B cell (primary cell): Measurements from ENCODE around the gene RAPGEF6. TPM values are rescaled to one million over a fixed set of nuclear protein-coding genes. Genes with fewer than 3 reads are reported as not detected.

Experiments used
- ATAC-seq: fragments of 200-7000 bp; cut with Tn5 transposase; one replicate; pipeline ENCODE4 v1.10.0; 2021; ENCODE audit warnings: low read depth, mild to moderate bottlenecking, moderate number of reproducible peaks, moderate library complexity
- CTCF ChIA-PET: fragments of 350-600 bp; sonication (Branson Sonifier 250); formaldehyde crosslinking; loops from one replicate; lab custom pipeline; 2021; ENCODE audit warnings: antibody characterized with exemption, inconsistent platforms; lab: Charles Lee
- POLR2A ChIA-PET: fragments of 350-600 bp; sonication (Branson Sonifier 250); formaldehyde crosslinking; loops from one replicate; lab custom pipeline; 2021; ENCODE audit warnings: antibody characterized with exemption; lab: Charles Lee
- DNase-seq: peaks from one replicate; pipeline ENCODE4 v3.0.0; 2013
- H2AFZ ChIP-seq: 2 replicates; pipeline ENCODE4 v1.6.1; 2012; ENCODE audit warnings: mild to moderate bottlenecking, low read depth, low read length; ENCODE audit not compliant: insufficient read depth, poor library complexity, severe bottlenecking
- H3K27ac ChIP-seq, 2 donors: 1 replicate in 1 of 2; 2 replicates in 1 of 2; pipeline ENCODE4 v1.5.1; 2012 to 2013; ENCODE audit warnings: low read length in 2 of 2, mild to moderate bottlenecking in 2 of 2, moderate library complexity in 1 of 2
- H3K27me3 ChIP-seq, 4 experiments: fragments of 200-600 bp in 1 of 4; sonication (generic) in 1 of 4; replicated peaks in 1 of 4; 1 replicate in 2 of 4; 2 replicates in 2 of 4; pipeline versions ENCODE4 v1.6.1 to v1.7.0; 2013 to 2016; ENCODE audit warnings: low read length in 3 of 4, mild to moderate bottlenecking in 2 of 4, mixed read lengths in 1 of 4, moderate library complexity in 1 of 4; ENCODE audit not compliant: insufficient read depth in 4 of 4, control insufficient read depth in 3 of 4; ENCODE audit errors: control extremely low read depth in 1 of 4
- H3K36me3 ChIP-seq, 2 experiments: replicated peaks in 1 of 2; 1 replicate in 1 of 2; 2 replicates in 1 of 2; pipeline versions ENCODE4 v1.6.1 to v1.7.1; 2013; ENCODE audit warnings: low read length in 1 of 2; ENCODE audit not compliant: insufficient read depth in 2 of 2, control insufficient read depth in 1 of 2; ENCODE audit errors: control extremely low read depth in 1 of 2, extremely low read depth in 1 of 2
- H3K4me1 ChIP-seq, 2 donors: fragments of 200-600 bp in 1 of 2; sonication (generic) in 1 of 2; 1 replicate in 1 of 2; 2 replicates in 1 of 2; pipeline versions ENCODE4 v1.5.1 to v1.6.1; 2013 to 2017; ENCODE audit warnings: low read length in 2 of 2; ENCODE audit not compliant: control insufficient read depth in 2 of 2, insufficient read depth in 2 of 2
- H3K4me2 ChIP-seq: replicated peaks from 2 replicates; pipeline ENCODE3; 2012; ENCODE audit warnings: mild to moderate bottlenecking, low read depth, low read length; ENCODE audit not compliant: poor library complexity, severe bottlenecking
- H3K4me3 ChIP-seq, 5 experiments: fragments of 200-600 bp in 1 of 5; sonication (generic) in 1 of 5; 1 replicate in 3 of 5; 2 replicates in 2 of 5; pipeline versions ENCODE4 v1.5.1 to v1.7.0; 2011 to 2016; ENCODE audit warnings: low read length in 4 of 5, mild to moderate bottlenecking in 4 of 5, low read depth in 2 of 5, control low read depth in 1 of 5, moderate library complexity in 1 of 5; ENCODE audit not compliant: insufficient read depth in 1 of 5; ENCODE audit errors: control extremely low read depth in 1 of 5, extremely low read depth in 1 of 5
- H3K79me2 ChIP-seq: fragments of 200-600 bp; sonication (generic); one replicate; pipeline ENCODE4 v1.6.0; 2016; ENCODE audit warnings: low read length; ENCODE audit not compliant: control insufficient read depth, insufficient read depth
- H3K9ac ChIP-seq: fragments of 200-600 bp; sonication (generic); 2 replicates; pipeline ENCODE4 v1.6.1; 2017; ENCODE audit warnings: mild to moderate bottlenecking, low read length, moderate library complexity
- H3K9me3 ChIP-seq, 3 donors: one replicate each; pipeline versions ENCODE4 v1.6.1 to v1.7.1; 2013; ENCODE audit warnings: low read length in 2 of 3; ENCODE audit not compliant: control insufficient read depth in 2 of 3, insufficient read depth in 1 of 3; ENCODE audit errors: control extremely low read depth in 1 of 3
- H4K20me1 ChIP-seq: 2 replicates; pipeline ENCODE4 v1.6.0; 2012; ENCODE audit warnings: mild to moderate bottlenecking, low read length; ENCODE audit not compliant: insufficient read depth, control insufficient read depth, poor library complexity, severe bottlenecking
- H3K27ac Mint-ChIP-seq: one replicate; pipeline ENCODE4 v1.8.0; 2021; ENCODE audit warnings: mixed read lengths
- H3K27me3 Mint-ChIP-seq: one replicate; pipeline ENCODE4 v1.8.0; 2021; ENCODE audit warnings: mixed read lengths
- H3K4me1 Mint-ChIP-seq: one replicate; pipeline ENCODE4 v1.8.0; 2021; ENCODE audit warnings: mixed read lengths
- H3K4me3 Mint-ChIP-seq: one replicate; pipeline ENCODE4 v1.8.0; 2021; ENCODE audit warnings: mixed read lengths
- H3K9me3 Mint-ChIP-seq: one replicate; pipeline ENCODE4 v1.8.0; 2022; ENCODE audit warnings: mixed read lengths; ENCODE audit not compliant: insufficient read depth
- CTCF ChIP-seq: fragments of 200-600 bp; IDR thresholded peaks from one replicate; pipeline ENCODE4 v1.8.0; 2022; ENCODE audit warnings: antibody characterized with exemption, mild to moderate bottlenecking
- EZH2 ChIP-seq: IDR thresholded peaks from 2 replicates; pipeline ENCODE4 v1.6.1; 2012; ENCODE audit warnings: borderline replicate concordance, low read depth, mild to moderate bottlenecking, moderate library complexity, low read length; ENCODE audit not compliant: insufficient read depth, poor library complexity, severe bottlenecking
- WGBS: methylation state at CpG from one replicate; pipeline ENCODE4 v1.1.5; 2013; ENCODE audit warnings: missing lambda C conversion rate; ENCODE audit not compliant: insufficient coverage; 5-methylcytosine and 5-hydroxymethylcytosine counted together
- intact Hi-C: fragments of 100-400 bp; cut with micrococcal nuclease; formaldehyde crosslinking; loops from one replicate; pipeline ENCODE4 v1.10.0; 2022
- polyA plus RNA-seq: library from polyadenylated mRNA; depleted of rRNA; stranded (reverse); fragments of >200 nt; gene quantifications from 2 replicates; pipeline ENCODE4 v1.2.3, GENCODE V29; 2012
- total RNA-seq, 2 donors: library from RNA; stranded (reverse); fragments of 120-200 nt in 1 of 2; gene quantifications; 1 replicate in 1 of 2; 2 replicates in 1 of 2; pipeline versions ENCODE4 v1.2.3 to v1.2.4, GENCODE V29; 2013 to 2022

Gene RAPGEF6
- total and polyA plus RNA-seq, 2 donors (not counting 1 experiment from before 2014, with no cell fraction given): 9.8 to 56.2 TPM

- peaks cover 0 to 20% (median 4%) of the 10 kb centered on the region in 3 donors for H3K9me3 ChIP-seq
- no peaks in the 10 kb centered on the region for H4K20me1 ChIP-seq
- intact Hi-C loops: no loop called here
- H2AFZ ChIP-seq: no peak overlapping the region
- no peak overlapping the region for H3K27ac Mint-ChIP-seq
- DNase-seq (no peak), ATAC-seq (no peak)
- ChIA-PET POLR2A (no interaction called here), CTCF (no interaction called here)
- no peaks in the 10 kb centered on the region for H3K27me3 ChIP-seq
- no peaks in the 10 kb centered on the region for H3K4me1 ChIP-seq
- no peak overlapping the region for H3K4me2 ChIP-seq
- no peaks in the 10 kb centered on the region for H3K79me2 ChIP-seq
- peaks cover 12% of the 10 kb centered on the region for H3K9me3 Mint-ChIP-seq
- no peaks in the 10 kb centered on the region for H3K27me3 Mint-ChIP-seq
- no peaks in the 10 kb centered on the region for H3K4me1 Mint-ChIP-seq
- H3K9ac ChIP-seq: no peak overlapping the region
- no peak overlapping the region for H3K4me3 ChIP-seq
- no peak overlapping the region for H3K4me3 Mint-ChIP-seq
- peaks cover 12 to 45% of the 10 kb centered on the region in 2 experiments for H3K36me3 ChIP-seq
- no peak overlapping the region for H3K27ac ChIP-seq
- no CpG with 5 or more reads among the region's 1 CpG for WGBS
- TF ChIP-seq CTCF (no peak), EZH2 (no peak)
Measured at GRCh38 chr5:131664929-131665328, 29.9 kb upstream of the RAPGEF6 start.

- H3K4me3 Mint-ChIP-seq: no peak overlapping the region
- no peak for TF ChIP-seq CTCF
- TF ChIP-seq EZH2: no peak
Measured at GRCh38 chr5:131661933-131662332, 26.9 kb upstream of the RAPGEF6 start.

More at GRCh38 chr5:131661933-131662332, 26.9 kb upstream of the RAPGEF6 start:
- no peaks in the 10 kb centered on the region for H4K20me1 ChIP-seq
- ChIA-PET POLR2A (no interaction called here), CTCF (no interaction called here)
- H3K27me3 ChIP-seq: no peaks in the 10 kb centered on the region
- Mint-ChIP-seq H3K9me3 (peaks cover 14% of the 10 kb centered on the region), H3K27me3 (no peaks in the 10 kb centered on the region), H3K4me1 (no peaks in the 10 kb centered on the region), H3K27ac (no peak overlapping the region)
- no peak overlapping the region for H3K9ac ChIP-seq
- no peak overlapping the region for H3K27ac ChIP-seq
- H3K9me3 ChIP-seq: peaks cover 0 to 31% (median 4%) of the 10 kb centered on the region in 3 donors
- H3K4me1 ChIP-seq: no peaks in the 10 kb centered on the region
- no peaks in the 10 kb centered on the region for H3K79me2 ChIP-seq
- H3K36me3 ChIP-seq: peaks cover 13 to 43% of the 10 kb centered on the region in 2 experiments
- H3K4me3 ChIP-seq: no peak overlapping the region
- ATAC-seq (no peak), DNase-seq (no peak)
- WGBS: no CpG with 5 or more reads among the region's 1 CpG
- no peak overlapping the region for H2AFZ ChIP-seq
- intact Hi-C loops: no loop called here
- H3K4me2 ChIP-seq: no peak overlapping the region
